PC-9 (cell line): Measurements from ENCODE around the gene FMNL1. TPM values are rescaled to one million over a fixed set of nuclear protein-coding genes. Genes with fewer than 3 reads are reported as not detected.

Source experiments
- BruUV-seq: library from RNA; stranded (reverse); fragments of 400-500 nt; replicated peaks from 2 replicates; lab custom pipeline; 2021; lab: Mats Ljungman, UMichigan
- CTCF ChIA-PET: fragments of 300-600 bp; sonication (Branson Sonifier 250); formaldehyde crosslinking; loops from one replicate; lab custom pipeline; 2022; ENCODE audit warnings: antibody characterized with exemption; lab: Charles Lee
- POLR2A ChIA-PET: fragments of 300-600 bp; sonication (Branson Sonifier 250); formaldehyde crosslinking; loops from one replicate; lab custom pipeline; 2022; ENCODE audit warnings: antibody characterized with exemption; ENCODE audit not compliant: unreplicated experiment; lab: Charles Lee
- DNase-seq, 2 experiments: peaks; one replicate each; pipeline versions ENCODE4 v3.0.0 to v3.0.0-alpha.2; 2015 to 2022; ENCODE audit warnings: mixed read lengths in 1 of 2
- H2AFZ ChIP-seq: fragments of 200-600 bp; sonication (generic); 2 replicates; pipeline ENCODE4 v1.8.1; 2017; ENCODE audit warnings: antibody characterized with exemption
- H3F3A ChIP-seq: fragments of 200-600 bp; sonication (generic); 2 replicates; pipeline ENCODE4 v1.8.1; 2017; ENCODE audit warnings: antibody characterized with exemption, mild to moderate bottlenecking, low read depth; ENCODE audit not compliant: insufficient read depth
- H3K27ac ChIP-seq: fragments of 200-600 bp; sonication (generic); 2 replicates; pipeline ENCODE4 v1.6.1; 2016; ENCODE audit warnings: mixed run types
- H3K27me3 ChIP-seq: fragments of 200-600 bp; sonication (generic); 2 replicates; pipeline ENCODE4 v1.6.1; 2016; ENCODE audit warnings: low read depth, mixed run types; ENCODE audit not compliant: insufficient read depth
- H3K36me3 ChIP-seq: fragments of 200-600 bp; sonication (generic); 2 replicates; pipeline ENCODE4 v1.6.1; 2016; ENCODE audit warnings: low read depth, mixed run types
- H3K4me1 ChIP-seq: fragments of 200-600 bp; sonication (generic); replicated peaks from 2 replicates; pipeline ENCODE4 v1.6.1; 2016; ENCODE audit warnings: mixed run types; ENCODE audit not compliant: insufficient read depth
- H3K4me2 ChIP-seq: fragments of 200-600 bp; sonication (generic); 2 replicates; pipeline ENCODE4 v1.6.1; 2017; ENCODE audit warnings: mixed run types
- H3K4me3 ChIP-seq: fragments of 200-600 bp; sonication (generic); 2 replicates; pipeline ENCODE4 v1.6.1; 2016; ENCODE audit warnings: mixed run types
- H3K79me2 ChIP-seq: fragments of 200-600 bp; sonication (generic); 2 replicates; pipeline ENCODE4 v1.6.1; 2017; ENCODE audit warnings: low read depth, mixed run types
- H3K9me2 ChIP-seq: fragments of 200-600 bp; sonication (generic); 2 replicates; pipeline ENCODE4 v1.8.1; 2017; ENCODE audit warnings: mild to moderate bottlenecking; ENCODE audit not compliant: insufficient read depth
- H3K9me3 ChIP-seq: fragments of 200-600 bp; sonication (generic); 2 replicates; pipeline ENCODE4 v1.8.1; 2016; ENCODE audit warnings: low read depth; ENCODE audit not compliant: insufficient read depth
- H4K20me1 ChIP-seq: fragments of 200-600 bp; sonication (generic); 2 replicates; pipeline ENCODE4 v1.8.1; 2017; ENCODE audit not compliant: insufficient read depth
- CTCF ChIP-seq: fragments of 200-600 bp; sonication (generic); conservative IDR thresholded peaks from 2 replicates; pipeline ENCODE4 v1.6.1; 2017; ENCODE audit warnings: mixed run types, antibody characterized with exemption, mild to moderate bottlenecking, moderate library complexity
- EZH2 ChIP-seq: fragments of 200-600 bp; sonication (generic); IDR thresholded peaks from 2 replicates; pipeline ENCODE4 v1.8.0; 2017; ENCODE audit warnings: antibody characterized with exemption, low read depth
- intact Hi-C: fragments of 100-400 bp; cut with micrococcal nuclease; formaldehyde crosslinking; loops from one replicate; pipeline ENCODE4 v1.10.0; 2022; ENCODE audit not compliant: unreplicated experiment
- total RNA-seq: library from RNA; stranded (reverse); gene quantifications from 2 replicates; pipeline ENCODE4 v1.2.3, GENCODE V29; 2021

Gene FMNL1
- total RNA-seq, 1 experiment from 2014 or later = 12.9 TPM

GRCh38 chr17:45266372-45266926, 44.8 kb downstream of the FMNL1 start:
- no TSS peak for BruUV-seq
- CTCF ChIA-PET = no interaction called here
- no peaks in the 10 kb centered on the region for H3K79me2 ChIP-seq
- no peaks in the 10 kb centered on the region for H3K9me2 ChIP-seq
- H2AFZ ChIP-seq = no peak overlapping the region
- peaks cover 11% of the 10 kb centered on the region; the same call in 1 of the 2 replicates for H3K4me1 ChIP-seq
- no peak overlapping the region for H3K4me2 ChIP-seq
- POLR2A ChIA-PET = interaction anchor here (0.6 kb wide), 1 partner anchor 46 kb away, joined by 5 read pairs; no protein-coding TSS in a partner anchor
- H4K20me1 ChIP-seq = 0 out of 2 replicates have a peak, but pooled peaks cover 15% of the 10 kb centered on the region
- no peak overlapping the region for H3K4me3 ChIP-seq
- H3K27me3 ChIP-seq = no peaks in the 10 kb centered on the region
- H3K36me3 ChIP-seq = peaks cover 45% of the 10 kb centered on the region
- peaks cover 59% of the 10 kb centered on the region; the same call in 1 of the 2 replicates for H3F3A ChIP-seq
- TF ChIP-seq EZH2 = no peak
- no peak for TF ChIP-seq CTCF
- DNase-seq = no peak
- H3K27ac ChIP-seq = no peak overlapping the region
- intact Hi-C loops = no loop called here
- H3K9me3 ChIP-seq = no peaks in the 10 kb centered on the region

GRCh38 chr17:45267436-45268055, 45.9 kb downstream of the FMNL1 start:
- Histone ChIP-seq H3K79me2 (no peaks in the 10 kb centered on the region), H3K27me3 (no peaks in the 10 kb centered on the region), H3K36me3 (peaks cover 51% of the 10 kb centered on the region), H2AFZ (no peak overlapping the region), H3K4me3 (no peak overlapping the region), H3K4me2 (no peak overlapping the region), H4K20me1 (0 out of 2 replicates have a peak, but pooled peaks cover 15% of the 10 kb centered on the region), H3K4me1 (peaks cover 10% of the 10 kb centered on the region; the same call in 1 of the 2 replicates), H3K9me3 (no peaks in the 10 kb centered on the region), H3K27ac (no peak overlapping the region), H3F3A (peaks cover 64% of the 10 kb centered on the region; the same call in 1 of the 2 replicates), H3K9me2 (no peaks in the 10 kb centered on the region)
- no TSS peak for BruUV-seq
- DNase-seq = no peak
- intact Hi-C loops = no loop called here
- ChIA-PET CTCF (no interaction called here), POLR2A (no interaction called here)
- TF ChIP-seq EZH2 (no peak), CTCF (no peak)

GRCh38 chr17:45269912-45270311, 48.2 kb downstream of the FMNL1 start:
- TF ChIP-seq EZH2 = no peak
- no peak for TF ChIP-seq CTCF

More at GRCh38 chr17:45269912-45270311, 48.2 kb downstream of the FMNL1 start:
- POLR2A ChIA-PET = no interaction called here
- Histone ChIP-seq H3K79me2 (no peaks in the 10 kb centered on the region), H3K9me3 (no peaks in the 10 kb centered on the region), H3K4me3 (no peak overlapping the region), H3K4me1 (0 out of 2 replicates have a peak, but pooled peaks cover 4% of the 10 kb centered on the region), H4K20me1 (0 out of 2 replicates have a peak, but pooled peaks cover 5% of the 10 kb centered on the region), H3K27ac (no peak overlapping the region), H3K4me2 (no peak overlapping the region), H3K9me2 (no peaks in the 10 kb centered on the region), H2AFZ (no peak overlapping the region), H3K27me3 (no peaks in the 10 kb centered on the region), H3F3A (peaks cover 48% of the 10 kb centered on the region; the same call in 1 of the 2 replicates), H3K36me3 (peaks cover 52% of the 10 kb centered on the region)
- DNase-seq = no peak
- no TSS peak for BruUV-seq
- intact Hi-C loops = no loop called here
- CTCF ChIA-PET = interaction anchor here (0.7 kb wide), 1 partner anchor 51 kb away, joined by 3 read pairs; no protein-coding TSS in a partner anchor
